ENCODE data around the gene HLA-A.

GRCh38 chr6:29917857-29918256 lies 24.5 kb upstream of the HLA-A start:
- TF ChIP-seq CTCF (IDR thresholded peaks at IDR 0.05 in 2 of 3, conservative IDR thresholded peaks at IDR 0.05 in 1 of 3; ENCODE audit: borderline replicate concordance in 1 of 3, insufficient read depth in 1 of 3, low read depth in 2 of 3, low read length in 2 of 3) (no peak), EZH2 (IDR thresholded peaks at IDR 0.05) (no peak)

All from HCT116 (cell line).